ENCODE measurements around the gene PCF11.
"Not testable (repeated sequence)": the region's sequence is repeated elsewhere in the genome, so short reads cannot be mapped to it uniquely, and the experiment has no call there.

Gene PCF11

DNA sequence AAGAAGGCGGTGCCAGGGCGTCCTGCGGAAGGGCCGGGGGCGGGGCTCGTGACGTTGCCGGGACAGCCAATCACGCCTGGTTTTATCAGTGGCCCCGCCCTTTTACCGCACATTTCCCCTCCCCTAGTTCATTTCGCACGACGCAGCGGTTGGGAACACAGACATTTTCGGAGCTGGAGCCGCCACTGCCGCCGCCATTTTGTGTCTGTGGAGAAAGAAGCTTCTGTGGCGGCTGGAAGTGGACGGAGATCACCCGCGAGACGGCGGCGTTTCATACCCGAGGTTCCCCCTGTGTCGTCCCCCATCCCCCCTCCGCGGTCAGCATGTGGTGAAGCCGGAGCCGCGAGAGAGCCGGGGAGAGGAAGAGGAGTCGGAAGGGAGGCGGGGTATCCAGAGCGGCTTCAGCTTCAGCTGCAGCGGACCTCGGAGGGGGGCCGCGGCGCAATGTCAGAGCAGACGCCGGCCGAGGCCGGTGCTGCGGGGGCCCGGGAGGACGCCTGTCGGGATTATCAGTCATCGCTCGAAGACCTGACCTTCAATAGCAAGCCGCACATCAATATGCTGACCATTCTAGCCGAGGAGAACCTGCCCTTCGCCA, at the start of gene PCF11:
Gene PCF11 (plus strand): TSS at position 136 of the 598 bp plus-strand sequence. CDS start 309 bp downstream, at position 445.
- DNase-seq: no peak

DNA sequence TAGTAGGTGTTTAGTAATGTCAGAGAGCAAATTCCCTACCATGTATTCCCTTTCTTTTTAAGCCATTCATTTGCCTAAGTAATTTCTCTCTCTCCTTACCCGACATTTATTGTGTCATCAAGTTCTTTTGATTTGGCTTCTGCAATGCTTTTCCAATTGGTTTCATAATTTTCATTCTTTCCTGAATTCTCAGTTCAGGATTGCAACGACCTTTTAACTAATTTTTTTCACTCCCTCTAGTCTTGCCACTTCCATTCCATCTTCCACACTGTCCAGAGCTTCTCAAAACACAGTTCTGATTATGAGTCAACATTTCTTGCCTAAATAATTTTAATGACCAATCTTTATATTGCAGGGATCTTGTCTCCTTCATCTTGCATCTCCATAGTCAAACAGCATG, 44.0 kb upstream of the PCF11 start:
- no peak for DNase-seq

- DNase-seq: no peak
Observed at GRCh38 chr11:83115026-83115425, 41.9 kb upstream of the PCF11 start.

GRCh38 chr11:83115551-83115950, 41.4 kb upstream of the PCF11 start:
- DNase-seq: no peak

GRCh38 chr11:83116015-83116641, 40.8 kb upstream of the PCF11 start:
- no peak for DNase-seq

DNA sequence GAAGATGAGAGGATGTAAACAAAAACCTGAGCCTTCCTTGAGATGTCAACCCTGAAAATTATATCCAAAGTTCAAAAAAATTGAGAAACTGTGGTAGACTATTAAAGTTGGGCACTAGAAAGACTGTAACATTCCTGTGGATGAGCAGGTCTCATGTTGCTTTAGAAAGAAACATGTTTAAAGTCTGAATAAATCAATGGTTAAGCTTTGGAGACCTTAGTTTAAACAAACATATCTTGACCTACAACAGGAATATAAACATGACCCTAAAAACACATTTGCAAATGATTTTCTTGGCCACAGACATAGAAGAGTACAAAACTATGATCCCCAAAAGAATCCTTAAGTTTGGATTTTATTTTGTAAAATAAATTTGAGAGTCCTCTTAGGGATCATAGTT, 38.1 kb upstream of the PCF11 start:
- DNase-seq: no peak

DNA sequence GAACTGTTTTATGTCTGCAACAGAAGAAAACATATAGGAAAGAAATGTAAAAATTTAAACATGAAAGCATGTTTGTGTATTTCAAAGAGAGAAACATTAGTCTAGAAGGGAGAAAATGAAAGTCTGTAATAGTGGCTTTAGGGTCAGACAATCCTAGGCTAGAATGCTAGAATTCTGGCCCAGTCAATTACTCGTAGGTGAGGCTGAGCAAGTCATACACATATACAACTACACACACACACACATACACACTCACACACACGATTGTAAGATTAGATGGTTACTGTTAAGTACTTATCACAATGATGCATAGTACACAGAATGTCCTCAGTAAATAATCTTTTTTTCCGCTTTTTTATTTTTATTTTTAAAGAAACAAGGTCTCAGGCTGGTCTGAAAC, 37.7 kb upstream of the PCF11 start:
- no peak for DNase-seq

DNA sequence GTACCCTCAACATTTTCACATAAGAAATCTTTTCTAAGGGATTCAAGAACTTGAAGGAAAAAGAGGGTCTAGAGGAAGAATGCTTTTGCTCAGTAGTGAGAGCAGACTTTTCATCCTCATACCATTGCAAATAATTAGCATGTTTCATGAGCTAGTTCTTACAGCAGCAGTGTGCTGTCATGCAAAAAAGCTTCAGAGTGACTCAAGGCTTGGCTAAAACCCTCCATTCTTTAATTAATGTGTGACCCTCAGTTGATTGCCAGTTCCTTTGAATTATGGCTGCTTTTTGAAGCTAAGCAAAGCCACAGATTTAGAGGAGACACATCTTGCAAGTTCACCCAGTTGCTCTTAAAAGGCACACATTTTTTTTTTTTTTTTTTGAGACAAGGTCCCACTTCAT, 36.6 kb upstream of the PCF11 start:
- no peak for DNase-seq

- no peak for DNase-seq
Observed at GRCh38 chr11:83122050-83122449, 34.9 kb upstream of the PCF11 start.

- DNase-seq: no peak
Observed at GRCh38 chr11:83122766-83123165, 34.2 kb upstream of the PCF11 start.

GRCh38 chr11:83124636-83125424, 32.1 kb upstream of the PCF11 start:
- DNase-seq: no peak

DNA sequence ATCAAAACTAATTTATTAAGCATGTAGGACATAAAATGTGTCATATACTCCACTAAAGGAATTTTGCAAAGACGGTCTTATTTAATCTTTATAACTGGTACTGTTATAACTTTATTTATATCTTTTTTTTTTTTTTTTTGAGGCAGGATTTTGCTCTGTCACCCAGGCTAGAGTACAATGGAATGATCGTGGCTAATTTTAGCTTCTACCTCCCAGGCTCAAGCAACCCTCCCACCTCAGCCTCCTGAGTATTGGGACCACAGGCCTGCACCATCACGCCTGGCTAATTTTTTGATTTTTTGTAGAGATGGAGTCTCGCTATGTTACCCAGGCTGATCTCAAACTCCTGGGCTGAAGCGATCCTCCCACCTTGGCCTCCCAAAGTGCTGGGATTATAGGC, 31.4 kb upstream of the PCF11 start:
- DNase-seq: no peak

- no peak for DNase-seq
Observed at GRCh38 chr11:83127310-83127637, 29.7 kb upstream of the PCF11 start.

DNA sequence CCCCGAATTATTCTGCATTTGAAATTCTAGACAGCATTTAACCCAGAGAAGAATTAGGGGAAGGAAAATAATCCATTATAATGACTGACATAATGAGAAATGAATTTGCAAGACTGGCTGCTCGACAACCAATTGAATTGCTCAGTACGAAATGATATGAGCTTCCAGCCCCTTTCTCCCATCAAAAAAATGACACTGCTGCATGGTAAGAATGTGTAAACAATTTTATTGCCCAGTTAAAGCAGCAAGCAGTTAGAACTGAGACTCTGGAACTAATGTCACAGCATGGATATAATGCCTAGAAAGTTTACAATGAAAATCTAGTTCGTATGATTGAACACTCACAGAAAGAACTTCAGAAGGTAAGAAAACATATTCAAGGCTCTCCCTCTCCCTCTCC, 24.7 kb upstream of the PCF11 start:
- no peak for DNase-seq

- DNase-seq: not testable (repeated sequence)
Observed at GRCh38 chr11:83133266-83133665, 23.7 kb upstream of the PCF11 start.

DNA sequence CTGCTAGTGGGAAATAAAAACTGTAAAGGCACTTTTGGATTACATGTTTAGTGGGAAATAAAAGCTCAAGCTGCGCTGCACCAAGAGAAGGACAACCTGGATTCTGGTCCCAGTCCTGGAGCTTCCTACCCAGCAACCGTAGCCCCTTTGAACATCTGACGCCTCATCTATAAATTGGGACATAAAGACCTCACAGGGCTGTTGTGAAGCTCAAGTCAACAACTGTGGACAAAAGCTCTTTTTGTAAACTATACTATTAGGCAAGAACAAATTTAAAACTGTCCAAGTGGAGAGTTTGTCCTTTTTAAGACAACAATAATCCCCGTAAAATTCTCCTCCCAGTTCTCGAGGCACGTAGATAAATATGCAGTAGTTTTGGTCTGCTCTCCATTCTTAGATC, 17.6 kb upstream of the PCF11 start:
- no peak for DNase-seq

DNA sequence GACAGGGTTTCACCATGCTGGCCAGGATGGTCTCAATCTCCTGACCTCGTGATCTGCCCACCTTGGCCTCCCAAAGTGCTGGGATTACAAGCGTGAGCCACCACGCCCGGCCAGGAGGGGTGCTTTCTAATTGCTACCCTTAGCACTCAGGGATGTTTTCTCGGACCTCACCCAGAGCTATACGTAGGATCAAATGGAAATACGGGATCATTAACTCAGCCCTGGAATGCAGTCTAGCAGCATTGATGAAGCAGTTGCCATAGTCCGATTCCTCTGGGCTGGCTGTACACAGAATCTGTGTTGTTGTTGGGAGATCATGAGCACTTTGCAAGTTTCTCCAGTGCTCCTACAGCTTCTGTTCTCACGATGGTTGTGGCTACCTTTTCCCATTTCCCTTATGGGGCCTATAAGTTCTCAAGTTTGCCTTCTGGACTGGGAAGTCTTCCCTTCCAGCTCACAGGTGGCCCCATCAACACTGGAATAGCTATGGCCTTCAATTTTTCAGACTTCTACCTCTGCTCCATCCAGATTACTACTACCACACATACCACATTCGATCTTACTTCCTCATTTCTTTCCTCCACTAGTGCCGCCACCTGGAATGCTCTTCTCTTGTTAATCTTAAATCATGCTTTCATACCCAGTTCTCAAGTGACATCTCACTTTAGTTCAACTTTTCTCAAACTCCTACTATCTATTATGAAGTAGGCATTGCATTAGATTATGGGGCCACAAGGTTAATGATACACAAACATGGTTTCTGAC, 16.1 kb upstream of the PCF11 start:
- DNase-seq: no peak

GRCh38 chr11:83147895-83148294, 9.0 kb upstream of the PCF11 start:
- DNase-seq: no peak

DNA sequence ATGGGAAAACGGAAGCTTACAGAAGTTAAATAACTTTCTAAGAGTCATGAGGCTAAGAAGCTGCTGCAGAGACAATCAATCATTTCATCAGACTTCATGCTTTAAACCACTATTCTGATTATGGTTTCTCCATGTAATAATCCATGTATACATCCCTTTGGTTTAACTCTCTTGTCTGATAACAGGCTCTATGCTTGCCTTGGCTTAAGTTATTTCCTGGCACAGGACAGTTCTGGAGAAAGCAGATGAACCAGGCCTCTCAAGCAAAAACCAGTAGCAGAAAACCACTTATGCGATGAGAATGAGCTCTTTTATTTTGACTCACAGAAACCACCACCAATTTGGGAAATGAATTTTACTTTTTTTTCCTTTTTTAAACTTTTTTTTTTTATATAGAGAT, 6.5 kb upstream of the PCF11 start:
- DNase-seq: no peak

DNA sequence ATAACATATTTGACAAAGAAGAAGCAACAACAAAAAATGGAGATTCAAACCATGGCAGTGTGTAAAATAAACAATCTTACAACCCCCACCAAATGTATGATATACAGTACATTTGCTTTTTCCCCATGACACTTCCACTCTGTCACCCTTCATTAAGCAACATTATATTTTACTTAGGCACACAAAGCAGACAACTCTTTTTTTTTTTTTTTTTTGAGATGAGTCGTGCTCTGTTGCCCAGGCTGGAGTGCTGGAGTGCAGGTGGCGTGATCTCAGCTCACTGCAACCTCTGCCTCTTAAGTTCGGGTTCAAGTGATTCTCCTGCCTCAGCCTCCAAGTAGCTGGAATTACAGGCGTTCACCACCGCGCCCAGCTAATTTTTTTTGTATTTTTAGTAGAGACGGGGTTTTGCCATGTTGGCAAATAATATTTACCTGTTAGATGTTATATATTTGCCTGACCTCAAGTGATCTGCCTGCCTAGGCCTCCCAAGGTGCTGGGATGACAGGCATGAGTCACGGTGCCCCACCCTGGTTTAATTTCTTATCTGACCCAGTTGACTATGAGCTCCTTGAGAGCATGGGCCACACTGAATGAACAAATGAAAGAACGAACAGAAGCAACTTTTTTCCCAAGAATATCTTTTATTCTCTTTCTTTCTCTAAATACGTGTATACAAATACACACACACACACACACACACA, 5.5 kb upstream of the PCF11 start:
- no peak for DNase-seq

GRCh38 chr11:83152264-83152663, 4.7 kb upstream of the PCF11 start:
- no peak for DNase-seq

- DNase-seq: no peak
Observed at GRCh38 chr11:83153764-83154163, 3.2 kb upstream of the PCF11 start.

Data from activated CD4-positive, CD25-positive, alpha-beta regulatory T cell treated with anti-CD3 and anti-CD28 coated beads, Interleukin-2, amount 50 U/mL, for 72 hours (primary cell).